Hepatocyte (in vitro differentiated cells): ENCODE measurements around the gene CDK14. TPM values are rescaled to one million over a fixed set of nuclear protein-coding genes. Genes with fewer than 3 reads are reported as not detected.
A peak's percentile ranks its signal among the peaks of the same experiment; 100 is the strongest.

Experiments
- DNase-seq: peaks from one replicate; pipeline ENCODE4 v3.0.0-alpha.2; 2016; ENCODE audit warnings: low spot score
- H2AFZ ChIP-seq: fragments of 200-600 bp; sonication (generic); 2 replicates; pipeline ENCODE4 v1.6.0; 2016; ENCODE audit warnings: antibody characterized with exemption, mild to moderate bottlenecking
- H3K27ac ChIP-seq: fragments of 200-600 bp; sonication (generic); 2 replicates; pipeline ENCODE4 v1.5.1; 2016; ENCODE audit warnings: mild to moderate bottlenecking
- H3K27me3 ChIP-seq: fragments of 200-600 bp; sonication (generic); 2 replicates; pipeline ENCODE4 v1.6.1; 2016
- H3K36me3 ChIP-seq: fragments of 200-600 bp; sonication (generic); replicated peaks from 2 replicates; pipeline ENCODE4 v1.5.1; 2016; ENCODE audit warnings: low read depth; ENCODE audit not compliant: insufficient read depth
- H3K4me1 ChIP-seq: fragments of 200-600 bp; sonication (generic); 2 replicates; pipeline ENCODE4 v1.5.1; 2016; ENCODE audit warnings: mild to moderate bottlenecking, moderate library complexity; ENCODE audit not compliant: insufficient read depth
- H3K4me2 ChIP-seq: fragments of 200-600 bp; sonication (generic); 2 replicates; pipeline ENCODE4 v1.6.0; 2016
- H3K4me3 ChIP-seq: fragments of 200-600 bp; sonication (generic); 2 replicates; pipeline ENCODE4 v1.5.1; 2016; ENCODE audit warnings: mild to moderate bottlenecking
- H3K79me2 ChIP-seq: fragments of 200-600 bp; sonication (generic); 2 replicates; pipeline ENCODE4 v1.6.0; 2017; ENCODE audit warnings: mild to moderate bottlenecking
- H3K9me2 ChIP-seq: fragments of 200-600 bp; sonication (generic); replicated peaks from 2 replicates; pipeline ENCODE4 v1.6.0; 2017; ENCODE audit warnings: mild to moderate bottlenecking; ENCODE audit not compliant: insufficient read depth
- H3K9me3 ChIP-seq: fragments of 200-600 bp; sonication (generic); 2 replicates; pipeline ENCODE4 v1.5.1; 2016; ENCODE audit warnings: low read depth, mild to moderate bottlenecking
- H4K20me1 ChIP-seq: fragments of 200-600 bp; sonication (generic); 2 replicates; pipeline ENCODE4 v1.6.0; 2016; ENCODE audit warnings: mild to moderate bottlenecking; ENCODE audit not compliant: insufficient read depth, poor library complexity, severe bottlenecking
- CTCF ChIP-seq: fragments of 200-600 bp; sonication (generic); IDR thresholded peaks from 2 replicates; pipeline ENCODE4 v1.5.1; 2016; ENCODE audit warnings: antibody characterized with exemption, mild to moderate bottlenecking; ENCODE audit not compliant: poor library complexity
- EZH2 ChIP-seq: fragments of 200-600 bp; sonication (generic); IDR thresholded peaks from 2 replicates; pipeline ENCODE4 v1.6.1; 2016; ENCODE audit warnings: antibody characterized with exemption, mild to moderate bottlenecking, borderline replicate concordance
- EZH2phosphoT487 ChIP-seq: fragments of 200-600 bp; sonication (generic); IDR thresholded peaks from one replicate; pipeline ENCODE4 v1.6.1; 2018; ENCODE audit warnings: antibody characterized with exemption, mild to moderate bottlenecking, low read depth, moderate library complexity; ENCODE audit not compliant: unreplicated experiment, severe bottlenecking
- WGBS: methylation state at CpG from one replicate; pipeline ENCODE4 v1.1.6; 2016; ENCODE audit warnings: low lambda C conversion rate; ENCODE audit errors: missing lambda C conversion rate; 5-methylcytosine and 5-hydroxymethylcytosine counted together
- polyA plus RNA-seq: library from polyadenylated mRNA; unstranded; fragments of >200 nt; fragmentation: Nextera tagmentation; extraction: Ambion mirVana; gene quantifications from 2 replicates; pipeline ENCODE4 v1.2.1, GENCODE V29; 2016
- total RNA-seq: library from RNA; depleted of rRNA; stranded (reverse); fragments of >200 nt; gene quantifications from 2 replicates; pipeline ENCODE4 v1.2.3, GENCODE V29; 2014

The CDK14 gene
- total and polyA plus RNA-seq, 2 experiments from 2014 or later, result 8.6 to 23.5 TPM

- Histone ChIP-seq H3K4me2 (no peak overlapping the region), H4K20me1 (no peaks in the 10 kb centered on the region), H3K9me3 (no peaks in the 10 kb centered on the region), H3K27me3 (no peaks in the 10 kb centered on the region), H3K27ac (no peak overlapping the region), H3K9me2 (no peaks in the 10 kb centered on the region), H3K4me3 (no peak overlapping the region), H3K4me1 (no peaks in the 10 kb centered on the region), H3K36me3 (no peaks in the 10 kb centered on the region), H2AFZ (no peak overlapping the region), H3K79me2 (no peaks in the 10 kb centered on the region)
- TF ChIP-seq EZH2phosphoT487 (no peak), EZH2 (no peak), CTCF (no peak)
- no peak for DNase-seq
These were observed 153.1 kb downstream of the CDK14 start for GRCh38 chr7:90749262-90749661.

GRCh38 chr7:90749774-90750173 lies 153.7 kb downstream of the CDK14 start:
- no peak for TF ChIP-seq EZH2phosphoT487
- TF ChIP-seq CTCF, result peak; percentile 36
- TF ChIP-seq EZH2, result no peak
- H3K4me3 ChIP-seq, result no peak overlapping the region
- no peaks in the 10 kb centered on the region for H3K9me2 ChIP-seq
- H3K9me3 ChIP-seq, result no peaks in the 10 kb centered on the region
- no peaks in the 10 kb centered on the region for H3K4me1 ChIP-seq
- H3K36me3 ChIP-seq, result no peaks in the 10 kb centered on the region
- peak; percentile 23 for DNase-seq
- H3K79me2 ChIP-seq, result no peaks in the 10 kb centered on the region
- no peaks in the 10 kb centered on the region for H3K27me3 ChIP-seq
- no peaks in the 10 kb centered on the region for H4K20me1 ChIP-seq
- no peak overlapping the region for H2AFZ ChIP-seq
- H3K4me2 ChIP-seq, result no peak overlapping the region
- WGBS, result 44% methylated on average over 1 of the region's 1 CpG
- no peak overlapping the region for H3K27ac ChIP-seq

GRCh38 chr7:90751595-90751994 lies 155.5 kb downstream of the CDK14 start:
- TF ChIP-seq CTCF, result no peak
- no peak for TF ChIP-seq EZH2
- no peak for TF ChIP-seq EZH2phosphoT487
- no peak for DNase-seq
- Histone ChIP-seq H3K36me3 (no peaks in the 10 kb centered on the region), H4K20me1 (no peaks in the 10 kb centered on the region), H3K9me3 (no peaks in the 10 kb centered on the region), H3K79me2 (no peaks in the 10 kb centered on the region), H2AFZ (no peak overlapping the region), H3K27ac (no peak overlapping the region), H3K4me1 (no peaks in the 10 kb centered on the region), H3K9me2 (no peaks in the 10 kb centered on the region), H3K4me2 (no peak overlapping the region), H3K27me3 (no peaks in the 10 kb centered on the region), H3K4me3 (no peak overlapping the region)
- WGBS, result 90% methylated on average over 1 of the region's 1 CpG

- no peak for DNase-seq
- Histone ChIP-seq H3K27me3 (no peaks in the 10 kb centered on the region), H3K36me3 (no peaks in the 10 kb centered on the region), H3K27ac (no peak overlapping the region), H3K9me2 (no peaks in the 10 kb centered on the region), H2AFZ (no peak overlapping the region), H3K4me3 (no peak overlapping the region), H3K9me3 (no peaks in the 10 kb centered on the region), H3K4me2 (no peak overlapping the region), H3K4me1 (no peaks in the 10 kb centered on the region), H3K79me2 (no peaks in the 10 kb centered on the region), H4K20me1 (no peaks in the 10 kb centered on the region)
- WGBS, result 96% methylated on average over 1 of the region's 1 CpG
- TF ChIP-seq EZH2phosphoT487 (no peak), CTCF (no peak), EZH2 (no peak)
These were observed 155.9 kb downstream of the CDK14 start for GRCh38 chr7:90752051-90752450.
